Hepatocyte (in vitro differentiated cells): ENCODE measurements around the gene FAM111B. TPM values are rescaled to one million over a fixed set of nuclear protein-coding genes. Genes with fewer than 3 reads are reported as not detected.
A peak's percentile ranks its signal among the peaks of the same experiment; 100 is the strongest.
"Not testable (repeated sequence)": the region's sequence is repeated elsewhere in the genome, so short reads cannot be mapped to it uniquely, and the experiment has no call there.

Experiments used
- DNase-seq: peaks from one replicate; pipeline ENCODE4 v3.0.0-alpha.2; 2016; ENCODE audit warnings: low spot score
- H2AFZ ChIP-seq: fragments of 200-600 bp; sonication (generic); 2 replicates; pipeline ENCODE4 v1.6.0; 2016; ENCODE audit warnings: antibody characterized with exemption, mild to moderate bottlenecking
- H3K27ac ChIP-seq: fragments of 200-600 bp; sonication (generic); 2 replicates; pipeline ENCODE4 v1.5.1; 2016; ENCODE audit warnings: mild to moderate bottlenecking
- H3K27me3 ChIP-seq: fragments of 200-600 bp; sonication (generic); 2 replicates; pipeline ENCODE4 v1.6.1; 2016
- H3K36me3 ChIP-seq: fragments of 200-600 bp; sonication (generic); replicated peaks from 2 replicates; pipeline ENCODE4 v1.5.1; 2016; ENCODE audit warnings: low read depth; ENCODE audit not compliant: insufficient read depth
- H3K4me1 ChIP-seq: fragments of 200-600 bp; sonication (generic); 2 replicates; pipeline ENCODE4 v1.5.1; 2016; ENCODE audit warnings: mild to moderate bottlenecking, moderate library complexity; ENCODE audit not compliant: insufficient read depth
- H3K4me2 ChIP-seq: fragments of 200-600 bp; sonication (generic); 2 replicates; pipeline ENCODE4 v1.6.0; 2016
- H3K4me3 ChIP-seq: fragments of 200-600 bp; sonication (generic); 2 replicates; pipeline ENCODE4 v1.5.1; 2016; ENCODE audit warnings: mild to moderate bottlenecking
- H3K79me2 ChIP-seq: fragments of 200-600 bp; sonication (generic); 2 replicates; pipeline ENCODE4 v1.6.0; 2017; ENCODE audit warnings: mild to moderate bottlenecking
- H3K9me2 ChIP-seq: fragments of 200-600 bp; sonication (generic); replicated peaks from 2 replicates; pipeline ENCODE4 v1.6.0; 2017; ENCODE audit warnings: mild to moderate bottlenecking; ENCODE audit not compliant: insufficient read depth
- H3K9me3 ChIP-seq: fragments of 200-600 bp; sonication (generic); 2 replicates; pipeline ENCODE4 v1.5.1; 2016; ENCODE audit warnings: low read depth, mild to moderate bottlenecking
- H4K20me1 ChIP-seq: fragments of 200-600 bp; sonication (generic); 2 replicates; pipeline ENCODE4 v1.6.0; 2016; ENCODE audit warnings: mild to moderate bottlenecking; ENCODE audit not compliant: insufficient read depth, poor library complexity, severe bottlenecking
- EZH2 ChIP-seq: fragments of 200-600 bp; sonication (generic); IDR thresholded peaks from 2 replicates; pipeline ENCODE4 v1.6.1; 2016; ENCODE audit warnings: antibody characterized with exemption, mild to moderate bottlenecking, borderline replicate concordance
- EZH2phosphoT487 ChIP-seq: fragments of 200-600 bp; sonication (generic); IDR thresholded peaks from one replicate; pipeline ENCODE4 v1.6.1; 2018; ENCODE audit warnings: antibody characterized with exemption, mild to moderate bottlenecking, low read depth, moderate library complexity; ENCODE audit not compliant: unreplicated experiment, severe bottlenecking
- WGBS: methylation state at CpG from one replicate; pipeline ENCODE4 v1.1.6; 2016; ENCODE audit warnings: low lambda C conversion rate; ENCODE audit errors: missing lambda C conversion rate; 5-methylcytosine and 5-hydroxymethylcytosine counted together
- polyA plus RNA-seq: library from polyadenylated mRNA; unstranded; fragments of >200 nt; fragmentation: Nextera tagmentation; extraction: Ambion mirVana; gene quantifications from 2 replicates; pipeline ENCODE4 v1.2.1, GENCODE V29; 2016
- total RNA-seq: library from RNA; depleted of rRNA; stranded (reverse); fragments of >200 nt; gene quantifications from 2 replicates; pipeline ENCODE4 v1.2.3, GENCODE V29; 2014
- TF ChIP-seq, protein P1 (sequence below): fragments of 200-600 bp; sonication (generic); IDR thresholded peaks from 2 replicates; pipeline ENCODE4 v1.5.1; 2016; ENCODE audit warnings: antibody characterized with exemption, mild to moderate bottlenecking; ENCODE audit not compliant: poor library complexity

The FAM111B gene
- total and polyA plus RNA-seq, 2 experiments from 2014 or later, result 1.8 to 5.4 TPM

DNA sequence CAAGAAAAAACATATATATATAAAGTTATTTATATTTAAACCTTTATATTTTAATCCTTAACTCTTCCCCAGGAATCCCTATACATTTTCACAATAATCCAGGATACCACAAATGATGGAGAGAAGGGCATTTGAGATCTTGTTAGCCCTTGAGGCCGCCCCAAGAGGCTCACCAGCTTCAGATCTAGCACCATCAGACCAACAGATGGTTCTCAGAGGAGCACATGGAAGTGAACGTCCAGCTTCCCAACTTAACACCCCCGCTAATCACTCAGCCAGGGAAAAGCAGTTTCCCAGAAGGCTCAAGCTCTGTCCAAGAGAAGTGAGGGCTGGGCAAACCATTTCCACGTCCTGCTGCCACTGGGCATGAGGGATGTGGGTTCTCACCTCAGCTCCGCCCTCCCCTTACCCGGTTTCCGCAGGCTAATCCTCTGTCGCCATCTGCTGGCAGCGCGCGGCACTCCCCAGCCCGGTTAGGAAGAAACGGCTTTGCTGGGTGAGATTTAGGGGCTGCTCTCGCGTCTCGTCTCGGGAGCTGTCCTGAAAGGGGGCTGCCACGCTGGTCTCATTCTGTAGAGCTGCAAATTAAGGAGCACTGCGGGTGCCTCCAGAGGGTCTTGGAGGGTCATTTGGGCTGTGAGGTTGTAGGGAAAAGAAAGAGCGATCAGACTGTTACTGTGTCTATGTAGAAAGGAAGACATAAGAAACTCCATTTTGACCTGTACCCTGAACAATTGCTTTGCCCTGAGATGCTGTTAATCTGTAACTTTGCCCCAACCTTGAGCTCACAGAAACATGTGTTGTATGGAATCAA is 28.8 kb downstream of the FAM111B start:
- WGBS, result 17% methylated on average over 20 of the region's 20 CpGs
- H3K9me2 ChIP-seq, result no peaks in the 10 kb centered on the region

DNA sequence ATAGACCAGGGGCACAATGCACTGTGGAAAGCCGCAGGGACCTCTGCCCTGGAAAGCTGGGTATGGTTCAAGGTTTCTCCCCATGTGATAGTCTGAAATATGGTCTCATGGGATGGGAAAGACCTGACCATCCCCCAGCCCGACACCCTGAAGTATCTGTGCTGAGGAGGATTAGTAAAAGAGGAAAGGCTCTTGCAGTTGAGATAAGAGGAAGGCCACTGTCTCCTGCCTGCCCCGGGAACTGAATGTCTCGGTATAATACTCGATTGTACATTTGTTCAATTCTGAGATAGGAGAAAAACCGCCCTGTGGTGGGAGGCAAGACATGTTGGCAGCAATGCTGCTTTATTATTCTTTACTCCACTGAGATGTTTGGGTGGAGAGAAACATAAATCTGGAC is 29.5 kb downstream of the FAM111B start:
- H3K4me1 ChIP-seq, H3K27me3 ChIP-seq, H3K9me3 ChIP-seq, H4K20me1 ChIP-seq, H3K4me3 ChIP-seq, H3K9me2 ChIP-seq, H3K79me2 ChIP-seq, H3K36me3 ChIP-seq, DNase-seq: not testable (repeated sequence)
- Histone ChIP-seq H3K27ac (peak overlapping the region; percentile 88), H2AFZ (peak overlapping the region; percentile 85), H3K4me2 (peak overlapping the region; percentile 81)
- 56% methylated on average over 6 of the region's 6 CpGs for whole genome bisulfite sequencing

More for the DNA sequence above, 28.8 kb downstream of the FAM111B start:
- Histone ChIP-seq H3K4me1 (no peaks in the 10 kb centered on the region), H3K4me3 (no peak overlapping the region), H3K9me3 (no peaks in the 10 kb centered on the region), H2AFZ (peak overlapping the region; percentile 85), H3K27ac (peak overlapping the region; percentile 88), H3K4me2 (peak overlapping the region; percentile 81), H4K20me1 (no peaks in the 10 kb centered on the region), H3K36me3 (no peaks in the 10 kb centered on the region), H3K79me2 (no peaks in the 10 kb centered on the region), H3K27me3 (no peaks in the 10 kb centered on the region)
- TF ChIP-seq EZH2phosphoT487 (no peak), EZH2 (no peak)
- TF ChIP-seq, protein P1, sequence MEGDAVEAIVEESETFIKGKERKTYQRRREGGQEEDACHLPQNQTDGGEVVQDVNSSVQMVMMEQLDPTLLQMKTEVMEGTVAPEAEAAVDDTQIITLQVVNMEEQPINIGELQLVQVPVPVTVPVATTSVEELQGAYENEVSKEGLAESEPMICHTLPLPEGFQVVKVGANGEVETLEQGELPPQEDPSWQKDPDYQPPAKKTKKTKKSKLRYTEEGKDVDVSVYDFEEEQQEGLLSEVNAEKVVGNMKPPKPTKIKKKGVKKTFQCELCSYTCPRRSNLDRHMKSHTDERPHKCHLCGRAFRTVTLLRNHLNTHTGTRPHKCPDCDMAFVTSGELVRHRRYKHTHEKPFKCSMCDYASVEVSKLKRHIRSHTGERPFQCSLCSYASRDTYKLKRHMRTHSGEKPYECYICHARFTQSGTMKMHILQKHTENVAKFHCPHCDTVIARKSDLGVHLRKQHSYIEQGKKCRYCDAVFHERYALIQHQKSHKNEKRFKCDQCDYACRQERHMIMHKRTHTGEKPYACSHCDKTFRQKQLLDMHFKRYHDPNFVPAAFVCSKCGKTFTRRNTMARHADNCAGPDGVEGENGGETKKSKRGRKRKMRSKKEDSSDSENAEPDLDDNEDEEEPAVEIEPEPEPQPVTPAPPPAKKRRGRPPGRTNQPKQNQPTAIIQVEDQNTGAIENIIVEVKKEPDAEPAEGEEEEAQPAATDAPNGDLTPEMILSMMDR, result peak; percentile 99
- DNase-seq, result peak; percentile 91

DNA sequence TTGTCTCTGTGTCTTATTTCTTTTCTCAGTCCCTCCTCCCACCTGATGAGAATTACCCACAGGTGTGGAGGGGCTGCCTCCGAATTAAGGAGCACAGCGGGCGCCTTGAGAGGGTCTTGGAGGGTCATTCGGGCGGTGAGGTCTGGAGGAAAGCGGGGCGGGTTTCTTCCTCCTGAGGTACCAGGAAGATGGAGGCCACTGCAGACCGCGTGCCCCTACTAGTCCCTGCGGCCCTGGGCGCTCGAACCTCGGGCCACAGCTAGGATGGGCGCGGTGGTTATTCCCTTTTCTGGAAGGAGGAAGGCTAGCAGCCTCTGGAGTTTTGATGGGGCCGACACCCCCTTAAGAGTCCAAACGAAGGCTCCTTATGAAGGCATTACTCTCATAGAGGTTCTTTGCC is 30.2 kb downstream of the FAM111B start:
- no peak for DNase-seq
- H3K79me2 ChIP-seq, result peaks cover 6% of the 10 kb centered on the region
- no peak overlapping the region for H3K4me3 ChIP-seq
- H3K4me1 ChIP-seq, result no peaks in the 10 kb centered on the region
- H3K9me3 ChIP-seq, result no peaks in the 10 kb centered on the region
- peak overlapping the region; percentile 88 for H3K27ac ChIP-seq
- no peaks in the 10 kb centered on the region for H4K20me1 ChIP-seq
- H3K4me2 ChIP-seq, result peak overlapping the region; percentile 81
- H3K27me3 ChIP-seq, result no peaks in the 10 kb centered on the region
- no peak for TF ChIP-seq EZH2phosphoT487
- TF ChIP-seq EZH2, result no peak
- TF ChIP-seq, protein P1, result no peak
- H3K9me2 ChIP-seq, result no peaks in the 10 kb centered on the region
- no peaks in the 10 kb centered on the region for H3K36me3 ChIP-seq
- no peak overlapping the region for H2AFZ ChIP-seq
- 95% methylated on average over 17 of the region's 17 CpGs for WGBS

DNA sequence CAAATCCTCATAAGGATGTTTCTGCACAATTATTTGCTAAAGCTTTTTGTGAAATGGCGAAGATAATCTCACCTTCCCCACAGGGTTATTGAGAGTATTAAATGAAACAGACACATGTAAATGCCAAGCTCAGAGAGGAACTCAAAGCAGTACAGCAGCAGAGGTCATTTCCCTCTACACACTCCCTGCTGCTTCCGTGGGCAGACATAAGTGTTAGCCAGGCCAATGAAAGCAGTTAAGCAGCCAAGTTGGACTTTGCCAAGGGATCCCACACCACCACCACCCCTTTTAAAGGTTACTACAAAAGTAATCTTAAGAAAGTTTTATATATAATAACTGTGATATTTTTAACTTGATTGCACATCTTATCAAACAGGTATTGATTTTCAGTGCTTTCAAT is 31.6 kb downstream of the FAM111B start:
- no peak overlapping the region for H3K4me2 ChIP-seq
- TF ChIP-seq EZH2phosphoT487, result no peak
- TF ChIP-seq EZH2, result no peak
- TF ChIP-seq, protein P1, result no peak
- no peak overlapping the region for H2AFZ ChIP-seq
- no peaks in the 10 kb centered on the region for H3K27me3 ChIP-seq
- WGBS, result 86% methylated on average over 2 of the region's 2 CpGs
- H4K20me1 ChIP-seq, result no peaks in the 10 kb centered on the region
- no peaks in the 10 kb centered on the region for H3K9me2 ChIP-seq
- H3K4me3 ChIP-seq, result no peak overlapping the region
- H3K79me2 ChIP-seq, result peaks cover 6% of the 10 kb centered on the region
- DNase-seq, result no peak
- H3K36me3 ChIP-seq, result no peaks in the 10 kb centered on the region
- H3K4me1 ChIP-seq, result peaks cover 3% of the 10 kb centered on the region
- H3K9me3 ChIP-seq, result no peaks in the 10 kb centered on the region
- H3K27ac ChIP-seq, result no peak overlapping the region
